GM21786 (cell line): Measurements from ENCODE around the gene HES5.
"Not testable (repeated sequence)": the region's sequence is repeated elsewhere in the genome, so short reads cannot be mapped to it uniquely, and the experiment has no call there.

Source experiments
- ATAC-seq: cut with Tn5 transposase; IDR thresholded peaks from one replicate; pipeline ENCODE4 v1.9.1; 2021; ENCODE audit not compliant: unreplicated experiment

Gene HES5

DNA sequence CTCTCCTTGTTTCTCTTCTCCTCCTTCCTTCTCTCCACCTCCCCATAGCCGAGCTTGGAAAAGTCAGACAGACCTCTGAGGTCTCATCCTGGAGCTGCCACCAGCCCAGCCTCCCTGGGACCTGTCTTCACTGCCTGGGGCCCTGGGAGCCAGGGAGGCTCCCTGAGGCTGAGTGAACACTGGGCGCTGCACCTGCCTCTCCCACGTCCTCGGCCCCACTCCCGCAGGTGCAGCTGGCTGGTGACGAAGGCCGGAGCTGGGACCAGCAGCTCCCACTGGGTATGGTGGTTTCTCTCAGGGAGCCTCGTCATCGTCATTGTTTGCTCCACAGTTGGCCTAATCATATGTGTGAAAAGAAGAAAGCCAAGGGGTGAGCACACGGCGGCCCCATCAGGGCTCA is 31.4 kb upstream of the HES5 start:
- no peak for ATAC-seq

DNA sequence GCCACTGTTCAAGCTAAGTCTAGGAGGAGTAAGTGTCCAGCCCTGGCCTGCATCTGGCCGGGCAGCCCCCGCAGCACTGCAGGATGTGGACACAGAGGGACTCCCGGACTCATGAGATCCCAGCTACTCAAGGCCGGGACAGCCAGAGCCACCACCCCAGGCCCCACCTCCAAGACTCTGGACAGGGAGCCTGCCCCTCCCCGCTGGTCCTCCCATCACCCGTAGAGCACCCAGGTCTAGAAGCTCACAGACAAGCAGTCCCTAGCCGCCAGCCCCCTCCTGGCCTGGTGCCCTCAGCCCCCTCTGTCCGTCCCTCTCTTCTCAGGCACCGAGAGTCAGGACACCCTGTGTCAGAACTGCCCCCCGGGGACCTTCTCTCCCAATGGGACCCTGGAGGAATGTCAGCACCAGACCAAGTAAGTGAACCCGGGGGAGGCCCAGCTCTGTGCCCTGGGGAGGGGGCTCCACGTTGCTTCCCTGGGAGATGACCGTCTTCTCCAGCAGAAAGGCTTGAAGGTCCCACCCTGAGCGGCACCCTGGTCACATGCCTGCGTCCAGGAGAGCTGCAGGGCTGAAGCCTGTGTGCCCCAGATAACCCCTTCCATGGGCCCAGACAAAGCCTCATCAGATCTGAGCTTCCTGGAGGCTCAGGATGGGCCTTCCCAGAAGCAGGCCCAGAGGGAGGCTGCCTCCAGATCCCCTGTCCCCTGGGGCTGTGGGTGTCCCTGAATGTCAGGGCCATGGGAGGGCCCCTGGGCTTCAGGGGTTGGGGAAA is 30.4 kb upstream of the HES5 start:
- ATAC-seq: no peak

GRCh38 chr1:2559509-2560298 is 29.6 kb upstream of the HES5 start:
- no peak for ATAC-seq

DNA sequence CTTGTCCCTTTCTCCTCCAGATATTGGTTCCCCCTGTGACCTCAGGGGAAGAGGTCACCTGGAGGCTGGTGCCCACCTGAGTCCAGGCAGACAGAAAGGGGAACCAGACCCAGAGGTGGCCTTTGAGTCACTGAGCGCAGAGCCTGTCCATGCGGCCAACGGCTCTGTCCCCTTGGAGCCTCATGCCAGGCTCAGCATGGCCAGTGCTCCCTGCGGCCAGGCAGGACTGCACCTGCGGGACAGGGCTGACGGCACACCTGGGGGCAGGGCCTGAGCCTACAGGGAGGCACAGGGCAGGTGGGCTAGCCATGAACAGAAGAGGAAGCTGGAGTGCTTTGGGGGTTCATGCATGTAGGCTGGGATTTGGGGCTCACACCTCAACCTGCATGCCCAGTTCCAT is 28.8 kb upstream of the HES5 start:
- no peak for ATAC-seq

- ATAC-seq: no peak
These were observed 28.4 kb upstream of the HES5 start for GRCh38 chr1:2558420-2558819.

DNA sequence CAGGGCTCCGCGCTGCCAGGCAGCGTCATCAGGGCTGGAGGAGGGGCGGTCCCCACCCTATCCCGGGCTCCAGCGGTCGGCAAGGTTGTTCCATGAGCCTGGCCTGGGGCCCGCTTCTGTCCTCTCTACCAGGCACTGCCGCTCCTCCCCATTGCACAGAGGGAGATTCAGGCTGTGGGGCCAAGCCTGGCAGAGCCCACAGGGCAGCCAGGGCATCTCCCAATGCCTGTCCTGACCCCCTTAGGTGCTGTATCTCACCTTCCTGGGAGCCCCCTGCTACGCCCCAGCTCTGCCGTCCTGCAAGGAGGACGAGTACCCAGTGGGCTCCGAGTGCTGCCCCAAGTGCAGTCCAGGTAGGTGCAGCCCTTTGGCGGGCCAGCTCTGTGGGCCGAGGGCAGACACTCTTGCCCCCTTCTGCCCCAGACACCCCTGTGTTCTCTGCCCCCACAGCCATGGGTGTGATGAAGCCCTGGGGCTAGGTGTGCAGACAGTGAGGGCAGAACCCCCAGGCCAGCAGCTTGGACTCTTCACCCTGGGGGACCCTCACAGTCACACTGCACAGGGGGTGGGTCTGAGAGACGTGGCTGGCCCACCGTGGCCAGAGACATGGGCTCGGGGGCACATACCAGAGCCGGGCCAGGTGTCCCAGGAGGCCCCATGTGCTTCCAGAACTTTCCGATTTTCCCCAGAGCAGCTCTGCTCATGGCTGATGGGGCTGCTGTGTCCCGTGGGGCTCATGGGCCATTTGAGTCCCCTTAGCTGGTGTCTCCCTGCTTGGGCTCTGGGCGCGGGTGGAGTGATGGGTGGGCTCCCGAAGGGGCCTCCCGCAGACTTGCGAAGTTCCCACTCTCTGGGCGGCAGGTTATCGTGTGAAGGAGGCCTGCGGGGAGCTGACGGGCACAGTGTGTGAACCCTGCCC is 27.7 kb upstream of the HES5 start:
- ATAC-seq: no peak

- no peak for ATAC-seq
These were observed 26.8 kb upstream of the HES5 start for GRCh38 chr1:2556678-2557481.

DNA sequence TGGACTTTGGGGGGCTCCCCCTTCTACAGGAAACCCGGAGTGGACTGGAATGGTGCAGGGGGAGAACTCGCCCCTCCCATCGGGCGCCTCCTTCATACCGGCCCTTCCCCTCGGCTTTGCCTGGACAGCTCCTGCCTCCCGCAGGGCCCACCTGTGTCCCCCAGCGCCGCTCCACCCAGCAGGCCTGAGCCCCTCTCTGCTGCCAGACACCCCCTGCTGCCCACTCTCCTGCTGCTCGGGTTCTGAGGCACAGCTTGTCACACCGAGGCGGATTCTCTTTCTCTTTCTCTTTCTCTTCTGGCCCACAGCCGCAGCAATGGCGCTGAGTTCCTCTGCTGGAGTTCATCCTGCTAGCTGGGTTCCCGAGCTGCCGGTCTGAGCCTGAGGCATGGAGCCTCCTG is 26.2 kb upstream of the HES5 start, which contains the start of gene TNFRSF14:
Gene TNFRSF14 (plus strand): TSS at position 95 of the 401 bp plus-strand sequence. CDS start 294 bp downstream, at position 389.
- ATAC-seq: peak; percentile 29

DNA sequence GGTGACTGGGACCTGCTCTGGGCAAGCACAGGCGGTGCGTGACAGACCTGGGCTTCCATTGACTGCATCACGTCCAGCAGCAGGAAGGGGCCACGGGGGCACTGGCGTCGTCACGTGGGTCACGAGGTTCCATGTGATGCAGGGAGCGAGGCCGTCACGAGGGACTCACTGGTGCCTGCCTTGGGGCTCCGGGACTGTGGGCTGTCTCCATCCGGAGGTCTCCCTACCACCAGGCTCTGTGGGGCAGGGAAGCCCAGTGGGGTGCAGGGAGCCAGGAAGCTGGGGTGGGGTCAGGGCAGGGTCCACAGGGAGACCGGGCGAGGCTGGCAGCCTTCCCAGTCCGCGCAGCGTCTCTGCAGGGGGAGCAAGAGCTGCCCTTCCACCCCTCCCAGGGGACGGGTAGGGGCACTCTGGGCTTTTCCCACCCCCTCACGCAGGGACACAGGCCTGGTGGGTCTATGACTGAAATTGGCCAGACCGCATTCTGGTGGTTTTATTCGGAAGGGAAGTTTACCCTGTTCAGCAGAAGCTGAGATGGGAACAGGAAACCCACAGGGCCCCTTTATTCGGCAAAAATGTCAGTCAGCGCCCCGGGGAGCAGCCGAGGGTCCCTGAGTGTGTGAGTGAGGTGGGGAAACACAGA is 25.7 kb upstream of the HES5 start:
- peak; percentile 37 for ATAC-seq

DNA sequence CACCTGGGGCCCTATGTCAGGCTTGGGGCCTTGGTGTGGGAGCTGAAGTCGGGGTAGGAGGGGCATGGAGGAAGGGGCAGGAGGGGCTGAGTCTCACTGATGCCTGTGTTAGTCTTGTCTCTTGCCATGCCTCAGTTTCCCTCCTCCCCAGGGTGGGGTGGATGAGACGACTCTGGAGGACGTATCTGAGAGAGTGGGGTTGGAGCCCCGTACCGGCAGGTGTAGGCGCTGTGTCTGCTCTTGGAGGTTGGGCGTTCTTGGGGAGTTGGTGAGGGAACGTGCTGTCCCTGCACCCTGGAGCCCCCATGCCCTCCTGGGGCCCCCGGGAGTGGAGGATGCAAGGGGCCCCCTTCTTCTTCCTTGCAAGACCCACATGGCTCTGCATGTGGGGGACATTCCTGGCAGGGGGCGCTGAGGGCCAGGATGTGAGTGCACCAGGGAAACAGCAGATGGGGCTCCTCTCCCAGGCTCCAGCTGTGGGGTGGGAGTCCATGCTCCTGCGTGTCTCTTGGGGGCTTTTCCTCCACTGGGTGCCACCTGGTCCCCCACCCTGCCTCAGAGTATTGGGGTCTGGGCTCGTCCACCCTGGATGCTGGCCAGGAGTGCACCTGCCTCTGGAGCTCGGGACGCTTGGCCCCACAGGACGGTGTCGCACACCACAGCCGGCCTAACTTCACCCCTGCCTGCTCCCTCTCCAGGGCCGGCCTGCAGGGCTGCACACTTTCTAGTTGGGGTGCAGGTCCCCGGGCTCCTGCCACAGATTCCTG is 24.7 kb upstream of the HES5 start:
- ATAC-seq: no peak

- no peak for ATAC-seq
These were observed 24.0 kb upstream of the HES5 start for GRCh38 chr1:2553871-2554620.

- ATAC-seq: not testable (repeated sequence)
These were observed 23.0 kb upstream of the HES5 start for GRCh38 chr1:2553076-2553475.

DNA sequence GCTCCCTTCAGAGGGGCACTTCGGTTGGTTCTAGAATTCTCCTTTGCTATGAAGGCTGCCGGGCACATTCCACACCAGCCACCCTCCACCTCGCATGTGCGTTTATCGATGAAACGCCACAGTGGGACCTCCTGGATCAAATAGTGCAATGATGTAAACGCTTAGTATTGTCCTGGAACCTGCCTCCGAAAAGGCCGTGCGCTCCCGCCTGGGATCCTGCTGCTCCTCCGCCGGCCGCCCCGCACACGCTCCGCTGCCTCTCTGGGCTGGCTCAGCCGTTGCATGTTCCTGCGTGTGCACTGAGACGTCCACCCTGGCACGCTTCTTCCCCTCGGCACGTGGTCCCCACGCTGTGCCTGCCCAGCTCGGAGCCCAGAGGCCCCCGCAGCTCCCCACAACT is 22.1 kb upstream of the HES5 start:
- ATAC-seq: no peak

GRCh38 chr1:2551544-2551943 is 21.5 kb upstream of the HES5 start:
- not testable (repeated sequence) for ATAC-seq

GRCh38 chr1:2550309-2550861 is 20.3 kb upstream of the HES5 start:
- not testable (repeated sequence) for ATAC-seq

- not testable (repeated sequence) for ATAC-seq
These were observed 19.4 kb upstream of the HES5 start for GRCh38 chr1:2549367-2550029.

- peak; percentile 19 for ATAC-seq
These were observed 18.1 kb upstream of the HES5 start for GRCh38 chr1:2548068-2548589.
